Stimulated activated CD4-positive, alpha-beta T cell treated with anti-CD3 and anti-CD28 coated beads, Interleukin-12 subunit alpha, Interleukin-12 subunit beta, amount 100 ng/mL, for 48 hours (primary cell): ENCODE measurements around the gene TPH2.

Experiments used
- DNase-seq, 3 donors: peaks; one replicate each; pipeline ENCODE4 v3.0.0-alpha.2; 2020; ENCODE audit warnings: low read depth in 2 of 3, low spot score in 1 of 3

The TPH2 gene

DNA sequence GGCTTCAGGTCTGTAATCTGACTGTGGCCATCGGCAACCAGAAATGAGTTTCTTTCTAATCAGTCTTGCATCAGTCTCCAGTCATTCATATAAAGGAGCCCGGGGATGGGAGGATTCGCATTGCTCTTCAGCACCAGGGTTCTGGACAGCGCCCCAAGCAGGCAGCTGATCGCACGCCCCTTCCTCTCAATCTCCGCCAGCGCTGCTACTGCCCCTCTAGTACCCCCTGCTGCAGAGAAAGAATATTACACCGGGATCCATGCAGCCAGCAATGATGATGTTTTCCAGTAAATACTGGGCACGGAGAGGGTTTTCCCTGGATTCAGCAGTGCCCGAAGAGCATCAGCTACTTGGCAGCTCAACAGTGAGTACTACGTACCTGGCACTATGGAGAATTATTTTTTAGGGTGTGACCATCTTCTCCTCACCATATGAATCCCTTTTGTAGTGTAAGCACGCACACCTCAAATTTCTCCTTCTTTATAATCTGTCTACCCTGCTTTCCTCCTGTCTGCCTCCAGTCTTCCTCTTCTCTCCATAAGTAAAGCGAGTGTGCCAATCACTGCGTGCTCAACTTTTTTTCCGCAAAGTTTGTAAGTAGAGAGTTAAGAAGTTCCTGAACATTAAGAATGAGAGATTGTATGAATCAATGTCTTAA lies at the start of gene TPH2:
TSS of gene TPH2 (plus strand) at position 118 of the 658 bp plus-strand sequence. CDS start at position 260, 142 bp downstream.
- peak; percentile 32 to 46 (median 41) for DNase-seq

DNA sequence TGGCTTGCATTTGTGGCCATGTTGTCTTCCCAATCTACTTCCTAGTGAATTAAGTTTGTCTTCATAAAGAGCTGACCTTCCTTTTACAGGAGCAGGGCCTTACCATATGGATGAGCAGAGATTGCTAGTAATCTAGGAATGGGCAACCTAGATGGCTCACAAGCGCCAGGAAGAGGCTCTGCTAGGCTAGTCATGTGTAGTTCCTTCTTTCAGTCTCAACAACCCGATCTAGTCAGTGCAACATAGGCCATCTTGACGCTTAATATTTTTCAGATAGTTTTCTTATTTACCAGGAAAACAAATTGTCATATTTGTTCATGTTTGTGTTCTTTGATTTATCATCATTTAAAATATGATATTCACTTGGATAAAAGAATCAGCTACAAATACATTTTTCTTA lies 48.2 kb upstream of the TPH2 start:
- no peak for DNase-seq

DNA sequence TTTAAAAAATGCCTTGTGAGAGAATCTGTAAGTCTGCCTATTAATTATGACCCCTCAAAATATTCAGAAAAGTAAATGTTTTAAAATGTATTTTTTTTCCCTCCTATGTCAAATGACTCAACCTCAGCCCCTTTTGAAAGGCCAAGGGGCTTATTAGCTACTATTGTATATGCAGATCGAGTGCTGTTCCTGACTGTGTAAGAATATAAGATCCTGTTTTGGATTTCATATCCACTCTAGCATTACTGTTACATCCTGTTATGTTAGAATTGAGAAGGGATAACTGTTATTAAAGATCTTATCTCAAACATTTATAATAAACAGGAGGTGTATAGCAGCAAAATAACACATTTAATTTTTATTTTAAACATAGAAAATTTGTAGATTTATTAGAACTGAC lies 46.6 kb upstream of the TPH2 start:
- DNase-seq, result no peak

DNA sequence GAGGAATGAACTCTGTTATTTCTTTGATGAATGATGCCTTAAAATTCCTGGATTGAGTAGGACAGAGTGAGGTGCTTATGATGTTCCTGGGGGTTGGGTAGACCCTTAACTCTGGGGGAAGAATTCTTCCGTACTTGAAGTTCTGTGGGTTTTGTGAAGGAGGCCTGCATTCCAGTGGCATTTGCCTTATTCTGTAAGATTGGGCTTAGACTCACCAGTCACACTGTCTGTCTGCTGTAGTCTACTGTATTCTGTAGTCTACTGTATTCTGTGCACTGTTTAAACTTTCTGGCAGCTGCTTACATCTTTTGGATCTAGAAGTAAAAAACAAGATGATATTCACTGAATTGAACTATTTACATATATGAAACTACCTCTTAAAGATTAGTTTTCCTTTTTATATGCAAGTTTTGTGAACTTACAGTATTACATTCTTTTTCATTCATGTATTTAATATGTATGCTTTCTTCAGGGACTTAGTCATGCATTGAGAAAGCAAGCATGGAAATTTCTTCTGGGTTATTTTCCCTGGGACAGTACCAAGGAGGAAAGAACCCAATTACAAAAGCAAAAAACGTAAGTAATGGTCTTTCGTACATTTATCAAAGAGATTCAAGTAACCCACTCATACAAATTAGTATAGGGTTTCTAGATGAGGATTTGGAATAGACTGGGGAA lies 42.3 kb upstream of the TPH2 start:
- no peak for DNase-seq

DNA sequence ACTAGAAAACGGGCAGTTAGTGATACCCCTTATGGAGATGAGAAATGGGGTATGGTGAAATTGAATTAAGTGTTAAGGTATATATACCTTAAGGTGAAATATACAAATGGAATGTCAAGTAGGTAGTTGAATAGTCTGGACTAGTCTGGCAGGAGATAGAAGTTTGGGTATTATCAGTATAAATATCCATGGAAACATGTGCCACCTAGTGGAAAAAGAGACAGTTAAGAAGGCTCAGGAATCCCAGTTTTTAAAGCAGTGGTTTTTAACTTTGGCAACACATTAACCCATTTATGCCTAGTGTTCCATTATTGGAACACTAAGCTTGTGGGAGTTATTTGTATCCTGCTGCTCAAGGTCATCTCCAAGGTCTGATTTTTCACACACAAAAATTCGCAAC lies 38.6 kb upstream of the TPH2 start:
- no peak for DNase-seq

DNA sequence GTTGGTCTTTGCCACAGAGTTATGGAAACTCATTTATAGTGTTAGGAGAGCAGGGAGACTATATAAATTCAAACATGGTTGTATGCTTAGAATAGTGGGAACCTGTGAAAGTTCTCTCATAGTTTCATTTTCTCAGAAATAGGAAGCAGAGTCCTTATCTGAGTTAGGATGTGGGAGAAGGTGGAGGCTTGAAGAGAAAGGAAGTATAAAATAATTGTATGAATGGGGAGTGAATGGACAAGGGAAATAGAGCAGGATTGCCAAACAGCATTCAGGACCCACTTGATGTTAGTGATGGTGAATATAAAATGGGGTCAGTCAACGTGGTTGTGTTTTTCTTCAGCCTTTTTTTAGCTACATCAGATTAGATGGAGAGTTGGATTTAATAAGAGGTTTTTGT lies 34.0 kb upstream of the TPH2 start:
- DNase-seq, result no peak

DNA sequence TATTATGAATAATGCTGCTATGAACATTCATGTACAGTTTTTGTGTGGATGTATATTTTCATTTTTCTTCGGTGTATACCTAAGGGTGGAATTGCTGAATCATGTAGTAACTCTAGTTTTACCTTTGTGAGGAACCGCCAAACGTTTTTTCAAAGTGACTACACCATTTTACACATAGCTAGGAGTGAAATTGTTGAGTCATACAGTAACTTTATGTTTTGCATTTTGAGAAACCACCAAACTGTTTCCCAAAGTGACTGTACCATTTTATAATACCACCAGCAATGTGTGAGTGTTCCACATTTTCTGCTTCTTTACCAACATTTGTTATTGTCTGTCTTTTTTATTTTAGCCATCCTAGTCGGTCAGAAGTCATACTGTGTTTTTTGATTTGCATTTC lies 3.1 kb upstream of the TPH2 start:
- DNase-seq, result no peak

DNA sequence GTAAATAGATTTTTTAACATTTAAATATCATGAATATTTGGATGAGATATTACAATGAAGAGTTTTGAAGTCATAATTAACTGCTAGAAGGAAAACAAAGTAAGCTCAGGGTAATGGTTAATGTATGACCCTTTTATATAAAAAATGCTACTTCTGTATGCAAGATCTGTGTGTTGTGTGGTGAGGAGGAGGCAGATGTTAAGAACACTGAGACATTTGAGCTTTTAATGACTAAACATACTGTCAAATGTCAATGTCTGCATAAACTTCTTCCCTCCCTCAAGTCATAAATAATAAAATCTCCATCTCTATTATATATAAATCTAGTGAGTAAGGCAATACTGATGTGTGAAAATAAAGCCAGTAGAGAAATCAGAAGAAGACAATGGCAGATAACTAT lies 1.4 kb downstream of the TPH2 start:
- no peak for DNase-seq

DNA sequence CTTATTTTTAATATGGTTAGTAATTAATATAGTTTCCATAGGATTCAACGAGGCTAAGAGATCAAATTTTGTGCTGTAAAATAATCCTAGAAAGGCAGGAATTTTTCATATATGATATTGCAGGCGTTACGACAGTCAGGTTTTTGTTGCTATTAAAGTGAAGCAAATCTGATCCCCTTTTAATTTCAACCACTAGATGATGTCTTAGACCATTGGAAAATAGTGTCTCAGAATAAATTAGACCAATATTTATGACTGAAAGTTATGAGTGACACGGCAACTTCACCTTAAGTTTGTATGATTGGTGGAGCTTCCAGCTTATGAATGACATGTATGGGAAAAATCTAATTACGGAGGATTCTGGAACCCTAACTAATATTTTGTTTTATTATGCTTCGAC lies 2.5 kb downstream of the TPH2 start:
- no peak for DNase-seq

DNA sequence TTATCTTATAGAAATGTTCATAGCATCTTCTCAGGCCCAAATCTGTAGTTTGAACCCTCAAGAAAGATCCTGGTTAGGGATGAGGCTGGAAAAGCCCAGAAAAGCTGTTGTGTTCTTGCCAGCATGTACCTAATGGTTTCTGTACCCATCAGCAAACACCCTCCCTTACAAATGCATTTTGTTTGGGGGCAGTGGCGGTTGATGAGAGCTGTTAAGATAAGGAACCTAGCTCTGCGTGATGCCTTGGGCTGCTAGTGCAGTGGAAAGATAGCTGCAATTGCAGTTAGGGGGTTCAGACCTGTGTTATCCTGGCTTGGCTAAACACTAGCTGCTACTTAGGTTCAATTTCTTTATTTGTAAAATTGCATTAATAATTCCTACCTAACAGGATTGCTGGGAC lies 3.6 kb downstream of the TPH2 start:
- DNase-seq, result no peak

DNA sequence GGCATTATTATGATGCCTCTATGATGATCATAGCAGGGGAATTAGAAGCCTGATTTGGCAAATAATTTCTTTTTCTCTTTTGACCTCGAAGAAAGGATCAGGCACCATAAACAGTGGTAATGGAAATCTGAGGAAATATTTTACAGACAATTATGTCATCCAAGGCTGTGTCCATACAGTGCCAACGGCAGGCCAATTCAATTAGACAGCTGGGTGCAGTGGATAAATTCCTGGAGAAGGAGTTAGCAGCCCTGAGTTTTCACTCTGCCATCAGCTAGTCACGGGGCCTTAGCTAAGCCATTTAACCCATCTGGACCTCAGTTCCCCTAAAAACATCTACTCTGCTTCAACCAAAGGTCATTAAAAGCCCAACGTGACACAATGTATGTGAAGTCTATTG lies 4.1 kb downstream of the TPH2 start:
- no peak for DNase-seq

DNA sequence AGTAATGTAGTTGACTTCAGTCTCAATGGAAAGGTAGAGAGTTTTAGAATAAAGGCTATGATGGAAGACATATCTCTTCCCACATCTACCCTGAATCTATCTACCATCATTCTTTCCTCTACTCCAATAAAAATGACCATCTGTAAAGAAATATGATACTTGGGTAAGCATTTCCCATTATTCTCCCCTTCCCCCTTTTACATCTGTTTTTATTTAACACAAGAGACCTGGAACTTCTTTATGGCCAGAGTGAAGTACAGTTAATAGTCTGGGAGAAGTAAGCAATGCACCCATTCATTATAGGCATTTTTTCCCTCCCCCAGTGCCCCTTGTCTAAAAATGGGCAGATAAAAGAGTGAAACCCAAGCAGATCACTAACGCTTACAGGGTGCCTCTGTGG lies 6.5 kb downstream of the TPH2 start:
- DNase-seq, result no peak

DNA sequence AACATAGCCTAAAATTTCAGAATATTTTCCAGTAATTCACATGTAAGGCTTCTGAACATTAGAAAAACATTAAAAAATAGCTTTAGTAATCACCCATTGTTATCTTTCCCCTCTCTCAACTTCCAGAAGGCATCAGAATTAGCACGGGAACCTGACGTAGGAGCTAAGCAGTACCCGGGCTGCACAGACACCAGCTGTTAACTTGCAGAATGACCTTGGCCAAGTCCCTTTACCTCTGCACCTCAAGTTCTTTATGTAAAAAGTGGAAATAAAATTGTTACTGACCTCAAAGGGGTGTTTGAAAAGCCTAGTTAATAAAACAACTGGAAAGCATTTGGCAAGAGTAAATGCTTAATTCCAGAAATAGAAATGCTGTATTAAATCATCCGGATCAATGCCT lies 7.2 kb downstream of the TPH2 start:
- DNase-seq, result no peak

DNA sequence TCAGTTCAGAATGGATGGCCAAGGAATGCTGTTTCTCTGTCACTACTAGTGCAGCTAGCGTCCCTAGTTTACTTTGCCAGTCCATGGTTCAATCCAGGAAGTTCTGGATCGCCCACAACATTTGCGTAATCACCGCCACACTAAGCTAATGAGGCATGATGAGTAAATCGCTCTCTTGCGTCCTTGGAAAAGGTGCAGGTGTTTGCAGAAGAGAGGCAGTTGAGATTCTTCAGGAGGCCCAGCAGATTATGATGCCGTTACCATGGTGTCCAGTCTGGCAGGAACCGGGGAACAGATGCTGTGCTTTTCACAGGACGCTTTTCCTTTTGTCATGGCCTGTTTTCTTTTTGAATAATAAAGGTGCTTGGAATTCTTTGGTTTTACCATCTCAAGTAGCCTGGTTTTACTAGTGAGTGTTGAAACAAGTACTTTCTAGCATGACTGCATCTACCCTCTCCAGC lies 9.0 kb downstream of the TPH2 start:
- no peak for DNase-seq

DNA sequence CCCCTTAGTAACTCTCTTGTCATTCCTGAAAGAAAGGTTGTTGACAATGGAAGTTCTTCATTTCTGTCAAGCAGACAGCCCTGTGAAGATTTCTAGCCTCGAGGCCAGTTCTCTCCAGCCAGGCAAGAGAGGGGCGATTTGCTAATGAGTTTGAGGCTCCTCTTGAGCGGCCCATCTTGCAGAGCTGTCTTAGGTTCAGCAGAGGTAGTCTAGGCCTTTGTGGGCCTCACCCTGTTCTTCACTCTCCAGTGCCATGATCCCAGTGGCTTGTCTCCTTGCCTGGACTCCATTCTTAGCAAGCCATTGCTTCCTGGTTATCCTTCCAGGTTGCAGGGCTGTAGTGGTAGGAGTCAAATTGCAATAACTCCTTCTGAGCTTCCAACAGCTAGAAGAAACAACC lies 9.7 kb downstream of the TPH2 start:
- no peak for DNase-seq

DNA sequence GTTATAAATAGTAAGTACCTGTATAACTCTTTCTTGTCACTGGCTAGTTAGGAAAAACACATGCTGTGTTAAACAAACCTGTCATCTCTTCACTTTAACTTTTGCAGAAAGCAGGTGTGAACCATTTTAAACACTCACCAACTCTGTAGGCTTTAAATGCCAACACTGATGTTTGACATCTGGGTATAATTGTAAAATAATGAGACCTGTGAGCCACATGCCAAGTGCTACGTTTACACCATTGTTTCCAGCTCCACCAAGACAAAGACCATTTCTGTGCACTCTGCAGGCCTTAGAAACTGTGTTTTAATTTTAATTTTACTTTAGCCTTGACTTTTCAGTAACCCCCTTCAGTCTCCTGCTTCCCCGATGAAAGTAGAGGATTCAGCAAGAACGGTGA lies 11.0 kb downstream of the TPH2 start:
- DNase-seq, result no peak

DNA sequence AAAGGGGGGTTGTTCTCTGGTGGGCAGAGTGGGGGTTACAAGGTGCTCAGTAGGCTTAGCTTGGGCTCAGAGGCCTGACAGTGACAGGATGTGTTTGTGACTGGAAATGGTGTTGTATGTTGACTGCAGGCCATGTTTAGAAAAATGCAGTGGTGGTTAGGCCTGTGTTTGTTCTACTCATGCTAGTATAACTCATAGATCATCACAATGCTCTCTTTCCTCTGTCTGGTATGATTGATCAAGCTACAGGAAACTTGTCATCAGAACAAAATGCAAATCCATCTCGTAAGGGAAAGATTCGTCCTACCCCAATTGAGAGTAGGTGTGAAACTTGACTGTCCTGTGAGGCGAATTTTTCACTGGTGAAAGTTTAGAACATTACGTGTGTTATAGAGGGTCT lies 11.8 kb downstream of the TPH2 start:
- DNase-seq, result no peak

DNA sequence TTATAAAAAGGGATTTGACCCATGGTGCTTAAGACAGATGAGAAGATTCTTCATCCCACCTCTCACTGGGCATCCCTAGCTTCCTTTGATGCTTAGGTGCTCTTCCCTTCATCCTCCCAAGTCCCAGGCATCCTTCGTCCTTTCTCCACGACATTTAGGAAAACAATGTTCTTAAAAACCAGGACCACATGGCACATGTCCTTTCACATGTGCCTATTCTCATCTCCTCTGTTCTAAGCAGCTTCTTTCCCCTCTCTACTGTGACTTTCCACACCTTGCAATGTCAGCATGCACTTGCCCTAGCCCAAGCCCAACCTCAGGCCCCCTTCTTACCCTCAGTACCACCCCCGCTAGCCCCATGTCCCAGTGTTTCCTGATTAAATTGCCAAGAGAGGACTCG lies 12.2 kb downstream of the TPH2 start:
- DNase-seq, result no peak

DNA sequence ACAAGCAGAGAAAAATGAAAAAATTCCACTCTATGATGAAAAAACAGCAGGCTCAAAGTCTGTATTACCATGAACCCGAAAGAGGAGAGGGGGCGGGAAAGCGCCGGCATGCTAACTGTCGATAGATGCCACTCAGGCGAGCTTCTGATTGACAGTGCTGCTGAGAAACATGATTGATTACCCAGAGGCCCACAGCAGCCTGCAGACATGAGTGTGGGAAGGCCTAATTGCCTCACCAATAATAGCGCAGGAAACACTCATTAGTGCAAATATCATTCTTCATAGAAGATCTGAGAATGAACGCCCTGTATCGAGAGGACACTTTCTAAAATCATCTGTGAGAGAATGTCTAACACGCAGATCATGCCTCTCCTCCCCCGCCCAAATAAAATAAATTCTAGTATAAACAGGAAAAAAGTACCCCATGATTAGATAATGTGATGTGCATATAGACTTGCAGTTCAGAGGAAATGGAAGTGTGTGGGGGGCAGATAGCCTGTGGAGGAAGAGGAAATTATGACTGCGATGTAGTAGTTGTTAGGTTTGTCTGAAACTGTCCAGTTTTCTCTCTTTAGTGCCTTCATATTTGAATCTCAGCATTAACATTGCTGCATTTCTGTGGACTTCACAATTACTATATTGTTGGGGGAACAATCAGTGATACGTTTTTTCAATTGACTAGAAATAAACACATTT lies 15.6 kb downstream of the TPH2 start:
- no peak for DNase-seq

DNA sequence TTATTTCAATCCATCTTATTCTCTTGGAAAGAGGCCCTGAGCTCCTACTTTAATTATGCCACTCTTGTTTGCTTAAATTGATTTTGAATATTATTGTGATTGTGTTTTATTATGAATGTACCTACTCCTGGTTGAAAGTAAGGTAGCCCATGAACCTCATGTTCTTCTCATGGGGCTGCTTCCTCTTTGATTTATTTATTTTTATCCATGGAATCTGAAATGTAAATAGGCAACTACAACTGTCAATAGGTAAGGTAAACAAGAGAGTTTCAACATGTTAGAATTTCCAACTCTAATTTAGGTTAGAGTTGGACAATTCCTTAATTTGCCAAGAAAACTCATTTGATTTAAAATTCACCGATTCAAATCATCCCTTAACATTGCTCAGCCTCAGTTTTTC lies 16.2 kb downstream of the TPH2 start:
- DNase-seq, result no peak

DNA sequence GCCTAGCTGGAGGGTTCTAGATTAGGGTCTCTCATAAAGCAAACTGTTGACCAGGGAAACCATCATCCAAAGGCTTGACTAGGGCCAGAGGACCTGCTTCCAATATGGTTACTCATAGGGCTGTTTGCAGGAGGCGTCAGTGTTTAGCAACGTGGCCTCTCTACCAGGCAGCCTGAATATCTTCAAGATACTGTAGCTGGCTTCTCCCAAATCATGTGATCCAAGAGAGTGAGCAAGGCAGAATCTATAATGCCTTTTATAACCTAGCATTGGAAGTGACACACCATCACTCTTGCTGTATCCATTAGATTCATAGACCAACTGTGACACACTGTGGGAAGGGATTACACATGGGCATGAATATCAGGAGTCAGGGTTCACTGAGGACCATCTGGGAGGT lies 17.3 kb downstream of the TPH2 start:
- no peak for DNase-seq

DNA sequence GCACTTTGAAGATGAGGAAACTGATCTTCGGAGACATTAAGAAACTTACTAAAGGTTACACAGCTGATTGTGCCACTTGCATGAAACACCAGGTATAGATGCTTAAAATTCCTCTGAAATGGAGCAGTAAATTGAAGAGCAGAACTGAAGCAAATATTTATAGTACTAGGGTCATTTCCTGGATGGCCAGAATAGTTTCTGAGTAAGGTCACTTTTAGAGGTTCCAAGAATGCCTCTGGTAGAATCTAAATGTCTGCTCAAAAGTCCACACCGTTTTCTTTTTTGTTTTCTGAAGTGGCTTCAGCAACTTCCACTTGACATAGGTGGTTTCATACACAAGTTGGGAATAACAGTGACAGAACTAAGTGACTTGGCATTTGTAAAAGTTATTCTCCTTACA lies 19.4 kb downstream of the TPH2 start:
- DNase-seq, result no peak

DNA sequence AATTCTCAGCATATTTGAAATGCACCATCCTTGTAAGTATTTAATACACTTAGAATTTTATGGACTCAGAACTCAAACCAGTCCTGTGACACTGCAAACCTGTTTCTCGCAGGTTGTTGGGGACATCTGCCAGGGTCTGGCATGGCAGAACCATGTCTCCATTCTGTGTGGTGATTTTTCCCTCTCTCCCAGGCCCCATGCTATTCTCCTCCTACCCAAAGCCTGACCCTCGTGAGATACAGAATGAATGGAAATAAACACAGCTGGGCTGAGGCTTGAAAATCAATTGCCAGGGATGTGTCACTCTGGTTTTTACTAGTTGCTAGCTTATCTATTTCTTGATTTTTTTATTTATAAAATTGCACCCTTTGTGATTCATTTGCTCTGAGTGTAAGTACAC lies 19.8 kb downstream of the TPH2 start:
- no peak for DNase-seq
